ENCODE data around the gene TXNDC5.

- TF ChIP-seq POLR2A (IDR thresholded peaks at IDR 0.05), result no peak
- TF ChIP-seq CTCF (IDR thresholded peaks at IDR 0.05), result no peak
Observed at GRCh38 chr6:7897461-7898192, 13.0 kb downstream of the TXNDC5 start.

Data from adrenal gland (tissue), 5 donors.